Fibroblast of skin of right biceps (primary cell): ENCODE measurements around the gene TNPO3.

ENCODE experiments used
- DNase-seq: peaks from one replicate; pipeline ENCODE4 v3.0.0-alpha.2; 2013

TNPO3 gene

DNA sequence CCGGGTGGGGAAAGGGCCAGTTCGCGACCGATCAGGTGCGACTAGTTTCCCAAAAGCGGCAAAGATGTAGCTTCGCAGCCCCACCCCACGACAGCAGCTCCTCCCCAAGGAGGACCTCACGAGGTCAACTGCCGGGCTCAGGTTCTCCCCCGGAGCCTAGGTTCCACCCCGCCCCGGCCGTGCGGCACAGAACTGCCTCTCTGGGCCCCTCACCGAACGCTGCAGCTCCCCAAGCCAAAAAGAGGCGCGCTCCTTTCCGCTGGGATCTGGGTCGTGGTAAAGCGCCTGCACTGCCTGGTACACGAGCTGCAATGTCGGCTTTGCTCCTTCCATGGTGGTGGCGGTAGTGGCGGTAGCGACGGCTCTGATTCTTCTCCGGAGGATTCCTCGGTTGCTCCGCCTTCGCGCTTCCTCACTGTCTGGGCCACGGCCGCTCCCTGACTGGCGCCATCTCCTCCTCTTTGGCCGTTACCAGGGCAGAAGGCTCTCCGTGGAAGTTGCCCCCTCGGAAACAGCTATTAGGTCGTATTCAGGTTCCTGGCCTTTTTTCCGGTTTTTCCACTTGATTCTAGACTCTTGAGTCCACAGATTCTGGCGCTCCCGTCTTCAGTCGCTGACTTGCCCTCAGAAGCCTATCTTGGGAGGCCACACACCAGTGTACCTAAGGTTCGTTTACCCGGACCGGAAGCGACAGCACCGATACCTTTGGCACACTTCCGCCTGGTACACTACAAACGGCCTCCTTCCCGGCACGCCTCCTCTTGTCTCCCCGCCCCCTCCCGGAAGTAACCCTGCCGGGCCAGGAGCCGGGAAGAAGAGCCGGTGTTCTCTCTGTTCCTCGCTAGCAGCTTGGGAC, at the start of gene TNPO3:
Gene TNPO3, minus strand, starts transcription at position 674 of the 856 bp plus-strand sequence. Its CDS starts 341 bp downstream, at position 333.
- peak; percentile 93 for DNase-seq

DNA sequence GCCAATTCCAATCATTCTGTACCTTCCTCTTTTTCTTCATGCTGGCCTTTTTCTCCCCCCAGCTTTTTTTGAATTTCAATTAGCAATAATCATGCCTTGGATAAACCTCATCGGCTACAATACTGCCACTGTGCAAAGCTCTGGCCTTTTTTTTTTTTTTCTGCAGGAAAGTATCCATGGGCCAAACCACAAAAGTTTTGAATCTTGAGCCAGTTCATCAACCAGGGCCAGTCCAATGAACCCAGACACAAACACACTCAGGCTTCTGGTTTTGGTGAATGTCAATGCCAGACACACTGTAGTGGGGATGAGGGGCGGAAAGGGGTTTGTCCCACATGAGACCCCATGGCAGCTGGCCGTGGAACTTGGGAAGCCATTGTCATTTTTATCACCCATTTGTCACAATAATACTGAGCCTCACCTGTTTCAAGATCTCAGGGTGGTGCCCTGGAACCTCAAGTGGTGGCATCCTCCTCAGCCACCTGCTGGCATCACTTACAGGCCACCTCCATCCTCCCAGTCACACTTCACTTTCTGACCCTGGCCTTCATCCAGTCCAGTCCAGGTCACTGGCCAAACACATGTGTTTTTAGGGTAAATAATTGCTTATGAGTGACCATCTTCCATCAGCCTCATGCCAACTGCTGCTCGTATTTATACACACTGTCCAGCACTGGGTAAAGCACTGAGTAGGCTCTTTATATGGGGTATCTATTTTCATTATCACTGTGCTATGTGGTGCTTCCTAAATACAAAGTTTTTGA, 48.8 kb upstream of the TNPO3 start:
- no peak for DNase-seq

DNA sequence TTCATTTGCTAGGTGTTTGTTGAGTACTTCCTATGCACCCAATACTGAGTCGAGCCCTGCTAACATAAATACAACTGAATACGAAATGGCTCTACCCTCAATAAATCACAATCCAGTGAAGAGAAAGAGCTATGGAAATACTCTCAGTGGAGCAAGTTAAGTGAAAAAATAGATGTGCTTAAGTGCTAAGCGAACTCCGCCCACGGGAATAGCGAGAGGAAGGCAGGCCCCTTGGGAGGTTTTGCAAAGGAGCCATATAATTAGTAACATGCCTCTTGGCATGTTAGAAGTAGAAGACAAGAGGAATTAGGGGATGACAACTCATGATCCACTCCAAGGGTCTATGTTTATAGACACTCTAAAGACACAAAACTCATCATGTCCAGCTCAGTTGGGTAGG, 46.8 kb upstream of the TNPO3 start:
- DNase-seq: peak; percentile 32

DNA sequence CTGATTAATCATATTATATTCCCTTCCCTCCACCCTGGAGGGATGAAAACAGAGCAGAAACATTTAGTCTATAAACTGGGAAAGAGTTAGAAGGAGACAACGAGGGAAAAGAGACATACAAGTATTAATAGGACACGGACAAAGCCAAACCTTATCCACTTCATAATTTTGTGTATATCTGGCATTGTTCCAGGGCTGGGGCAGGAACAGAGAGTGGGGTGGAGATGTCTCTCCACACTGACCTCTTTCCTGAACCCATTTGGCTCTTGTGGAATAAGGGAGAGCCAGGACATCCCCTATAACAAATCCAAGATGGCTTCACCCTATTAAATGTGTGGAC, 45.9 kb upstream of the TNPO3 start:
- no peak for DNase-seq

DNA sequence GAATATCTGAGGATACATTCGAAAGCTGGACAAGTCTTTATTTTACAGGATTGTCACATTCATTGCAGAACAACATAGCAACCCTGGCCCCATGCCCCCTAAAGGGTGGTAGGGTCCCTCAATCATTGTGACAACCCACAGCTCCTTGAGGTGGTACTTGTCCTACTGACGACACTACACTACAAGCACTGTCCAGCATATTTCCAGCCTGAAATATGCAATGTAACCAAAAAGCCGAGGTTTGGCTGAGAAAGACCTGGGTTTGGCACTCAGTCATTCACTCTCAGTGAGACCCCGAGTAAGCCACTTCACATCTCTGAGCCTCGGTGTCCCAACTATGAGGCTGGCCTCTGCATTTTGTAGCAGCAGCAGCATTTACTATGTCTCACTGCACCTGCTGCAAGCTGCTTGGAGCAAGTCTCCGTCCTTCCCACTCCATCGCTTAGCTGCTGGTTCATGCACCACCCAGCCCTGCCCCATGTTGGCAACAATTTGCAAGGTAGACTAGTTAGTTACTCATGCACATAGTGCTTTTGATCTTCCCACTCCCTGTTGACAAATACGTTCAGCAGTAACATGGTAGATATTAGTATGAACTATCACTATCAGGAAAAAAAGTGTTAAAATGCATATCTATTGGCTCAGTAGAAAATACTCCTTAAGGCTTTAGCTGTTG, 43.6 kb upstream of the TNPO3 start:
- no peak for DNase-seq

DNA sequence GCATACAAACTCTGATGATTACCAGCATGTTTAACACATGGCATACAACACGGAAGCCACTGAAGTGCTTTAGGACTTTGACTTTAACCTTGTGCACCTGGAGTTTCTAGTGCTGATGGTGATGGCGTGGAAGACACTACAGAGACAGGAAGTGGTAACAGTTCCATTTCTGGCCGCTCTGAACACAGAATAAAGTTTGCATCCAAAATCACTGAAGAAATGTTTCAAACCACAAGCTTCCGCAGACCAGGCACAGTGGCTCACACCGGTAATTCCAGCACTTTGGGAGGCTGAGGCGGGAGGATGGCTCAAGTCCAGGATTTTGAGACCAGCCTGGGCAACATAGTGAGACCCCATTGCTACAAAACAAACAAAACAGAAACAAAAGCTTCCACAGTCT, 40.3 kb upstream of the TNPO3 start:
- no peak for DNase-seq

DNA sequence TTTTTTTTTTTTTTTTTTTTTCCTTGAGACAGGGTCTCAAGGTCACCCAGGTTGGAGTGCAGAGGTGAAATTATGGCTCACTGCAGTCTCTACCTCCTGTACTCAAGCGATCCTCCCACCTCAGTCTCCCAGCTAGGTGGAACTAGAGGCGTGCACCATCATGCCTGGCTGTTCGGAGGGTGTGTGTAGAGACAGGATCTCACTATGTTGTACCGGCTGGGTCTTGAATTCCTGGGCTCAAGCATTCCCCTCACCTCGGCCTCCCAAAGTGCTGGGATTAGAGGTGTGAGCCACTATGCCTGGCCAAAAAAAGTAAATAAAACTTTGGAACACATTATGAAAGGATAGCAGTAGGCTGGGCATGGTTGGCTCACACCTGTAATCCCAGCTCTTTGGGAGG, 39.6 kb upstream of the TNPO3 start:
- no peak for DNase-seq

DNA sequence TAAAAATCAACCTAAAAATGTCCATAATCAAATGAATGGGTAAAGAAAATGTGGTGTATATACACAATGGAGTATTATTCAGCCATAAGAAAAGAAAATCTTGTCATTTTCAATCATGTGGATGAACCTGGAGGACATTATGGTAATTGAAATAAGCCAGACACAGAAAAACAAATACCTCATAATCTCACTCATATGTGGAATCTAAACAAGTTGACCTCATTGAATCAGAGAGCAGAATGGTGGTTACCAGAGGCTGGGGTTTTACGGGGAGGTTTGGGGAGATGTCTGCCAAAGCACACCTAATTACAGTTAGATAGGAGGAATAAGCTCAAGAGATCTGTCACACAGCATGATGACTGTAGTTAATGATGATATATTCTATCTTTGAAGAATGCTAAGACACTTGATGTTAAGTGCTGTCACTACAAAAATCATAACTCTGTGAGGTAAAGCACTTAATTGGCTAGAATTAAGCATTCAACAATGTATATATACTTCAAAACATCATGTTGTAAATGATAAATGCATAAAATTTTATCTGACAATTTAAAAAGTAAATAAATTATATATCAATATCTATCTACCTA, 39.1 kb upstream of the TNPO3 start:
- DNase-seq: no peak

DNA sequence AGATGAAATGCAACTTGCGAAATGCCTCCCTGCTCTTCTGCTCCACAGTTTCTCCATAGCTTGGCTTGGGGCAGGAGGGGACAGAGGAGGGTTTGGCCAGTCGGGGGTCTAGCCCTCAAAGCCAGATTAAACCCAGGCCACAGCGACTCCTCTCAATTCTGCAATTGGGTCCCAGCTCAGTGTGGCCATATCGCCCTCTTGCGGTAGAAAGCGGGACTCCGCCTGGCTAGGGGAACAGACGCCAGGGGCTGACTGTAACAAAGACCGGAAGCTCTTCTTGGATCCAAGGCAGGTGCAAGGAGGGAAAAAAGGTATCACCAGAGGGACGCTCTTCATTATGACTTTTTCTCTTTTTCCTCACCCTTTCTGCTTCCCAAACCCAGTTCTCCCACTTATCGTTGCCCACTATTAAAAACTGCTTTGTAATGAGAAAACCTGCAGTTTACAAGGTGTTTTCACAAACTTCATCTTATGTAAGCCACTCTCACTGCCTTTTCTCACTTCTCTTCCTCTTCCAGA, 36.6 kb upstream of the TNPO3 start:
- peak; percentile 54 for DNase-seq

DNA sequence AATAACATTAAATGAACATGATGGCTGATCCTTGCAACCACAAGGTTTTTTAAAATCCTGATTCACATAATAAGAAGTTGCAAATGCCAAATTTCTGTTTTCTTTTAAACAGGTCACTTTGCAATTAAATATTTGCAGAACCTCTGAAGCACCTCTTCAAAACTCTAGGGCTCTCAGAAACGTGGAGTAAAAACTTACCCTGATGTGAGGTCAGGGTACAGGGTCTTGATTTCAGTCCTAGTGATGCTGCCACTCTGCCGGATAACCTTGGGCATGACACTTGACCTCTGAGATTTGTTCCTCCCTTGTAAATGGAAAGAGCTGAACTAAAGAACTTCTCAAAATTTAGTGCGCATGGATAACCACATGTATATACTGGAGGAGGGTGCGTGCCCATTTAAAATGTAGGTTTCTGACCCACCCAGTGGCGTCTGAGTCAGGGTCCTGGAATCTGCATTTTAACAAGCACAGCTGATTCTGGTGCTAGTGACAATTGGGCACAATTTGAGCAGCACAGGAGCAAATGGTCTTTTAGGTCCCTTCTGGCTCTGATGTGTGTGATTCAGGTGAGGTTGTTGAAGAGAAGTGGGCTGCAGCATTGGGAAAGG, 35.5 kb upstream of the TNPO3 start:
- DNase-seq: no peak

DNA sequence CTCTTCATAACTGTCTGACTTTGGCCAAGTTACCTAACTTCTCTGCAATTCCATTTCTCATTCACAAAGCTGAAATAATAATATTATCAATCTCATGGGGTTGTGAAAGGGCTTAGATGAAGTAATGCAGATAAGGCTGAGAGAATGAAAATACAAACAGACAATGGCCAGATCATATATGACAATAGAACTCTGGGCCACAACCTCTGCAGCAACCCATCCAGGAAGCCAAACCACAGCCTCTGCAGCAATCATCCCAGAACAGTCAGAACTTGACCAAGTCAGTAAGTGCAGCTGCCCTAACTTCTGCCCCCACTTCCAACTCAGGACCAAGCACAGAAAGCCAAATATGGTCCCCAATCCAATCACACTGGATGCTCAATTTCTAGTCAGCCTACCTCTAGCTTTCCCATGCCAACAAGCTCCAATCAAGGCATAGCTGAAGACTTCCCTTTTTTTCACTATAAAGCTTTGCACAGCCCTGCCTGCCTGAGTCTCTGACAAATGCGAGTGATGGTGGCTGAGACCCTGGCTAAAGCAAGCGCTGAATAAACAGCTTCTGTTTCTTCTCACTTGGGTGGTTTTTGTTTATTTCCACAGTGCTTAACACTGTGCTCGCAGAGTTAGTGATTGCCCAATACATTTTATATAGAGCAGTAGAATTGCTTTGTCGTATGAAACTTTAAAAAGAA, 34.8 kb upstream of the TNPO3 start:
- no peak for DNase-seq

DNA sequence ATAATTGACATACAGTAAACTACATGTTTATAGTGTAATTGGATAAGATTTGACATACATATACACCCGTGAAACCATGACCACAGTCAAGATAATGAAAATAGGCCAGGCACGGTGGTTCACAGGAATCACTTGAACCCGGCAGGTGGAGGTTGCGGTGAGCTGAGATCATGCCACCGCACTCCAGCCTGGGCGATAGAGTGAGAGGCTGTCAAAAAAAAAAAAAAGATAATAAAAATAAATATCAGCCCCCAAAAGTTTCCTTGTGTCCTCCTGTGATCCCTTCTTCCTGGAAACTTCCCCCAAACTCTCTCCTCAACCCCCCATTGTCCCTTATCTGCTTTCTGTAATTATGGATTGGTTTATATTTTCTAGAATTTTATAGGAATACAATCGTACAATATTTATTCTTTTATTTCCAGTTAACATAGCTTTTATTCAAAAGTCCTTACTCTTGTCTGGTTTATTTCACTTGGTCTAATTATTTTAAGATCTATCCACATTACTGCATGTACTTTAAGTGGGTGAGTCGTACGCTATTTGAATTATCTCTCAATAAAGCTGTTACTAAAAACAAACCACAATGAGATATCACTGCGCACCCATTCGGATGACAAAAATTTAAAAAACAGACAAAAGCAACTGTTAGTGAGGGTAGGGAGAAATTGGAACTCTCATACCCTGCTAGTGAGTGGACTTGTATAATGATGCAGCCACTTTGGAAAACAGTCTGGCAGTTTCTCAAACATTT, 30.1 kb upstream of the TNPO3 start:
- no peak for DNase-seq

DNA sequence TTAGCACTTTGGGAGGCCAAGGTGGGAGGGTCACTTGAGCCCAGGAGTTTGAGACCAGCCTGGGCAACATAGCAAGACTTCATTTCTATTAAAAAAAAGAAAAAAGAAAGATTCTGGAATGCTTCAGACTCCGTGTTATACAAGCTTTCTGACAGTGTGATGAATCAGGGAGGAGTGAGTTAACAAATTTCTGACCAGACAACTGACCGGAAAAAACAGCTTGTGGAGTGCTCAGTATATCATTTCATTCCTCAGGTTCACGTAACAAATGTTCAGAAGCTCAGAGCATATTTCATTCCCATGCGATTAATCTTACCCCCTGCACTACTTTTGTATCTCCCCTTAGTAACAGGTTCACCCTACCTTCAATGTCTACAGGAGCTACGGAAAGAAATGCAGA, 28.6 kb upstream of the TNPO3 start:
- no peak for DNase-seq

DNA sequence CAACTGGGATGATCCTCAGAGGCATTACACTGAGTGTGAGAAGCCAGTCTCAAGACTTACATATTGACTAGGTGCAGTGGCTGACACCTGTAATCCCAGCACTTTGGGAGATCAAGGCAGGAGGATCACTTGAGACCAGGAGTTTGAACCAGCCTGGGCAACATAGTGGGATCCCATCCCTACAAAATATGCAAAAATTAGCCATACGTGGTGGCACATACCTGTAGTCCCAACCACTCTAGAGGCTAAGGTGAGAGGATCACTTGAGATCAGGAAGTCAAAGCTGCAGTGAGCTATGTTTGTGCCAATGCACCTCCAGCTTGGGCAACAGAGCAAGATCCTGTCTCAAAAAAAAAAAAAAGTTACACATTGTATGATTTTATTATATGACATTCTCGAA, 23.5 kb upstream of the TNPO3 start:
- no peak for DNase-seq

DNA sequence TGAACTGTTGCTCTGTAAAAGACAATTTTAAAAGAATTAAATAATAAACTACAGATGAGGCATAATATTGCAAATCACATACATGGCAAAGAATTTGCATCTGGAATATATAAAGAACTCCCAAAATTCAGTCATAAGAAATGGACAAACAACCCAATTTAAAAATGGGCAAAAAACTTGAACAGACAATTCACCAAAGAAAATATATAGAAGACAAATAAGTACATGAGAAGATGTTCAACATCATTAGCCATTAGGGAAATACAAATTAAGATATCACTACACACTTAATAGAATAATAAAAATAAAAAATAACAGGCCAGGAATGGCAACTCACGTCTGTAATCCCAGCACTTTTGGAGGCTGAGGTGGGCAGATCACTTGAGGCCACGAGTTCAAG, 22.0 kb upstream of the TNPO3 start:
- no peak for DNase-seq

DNA sequence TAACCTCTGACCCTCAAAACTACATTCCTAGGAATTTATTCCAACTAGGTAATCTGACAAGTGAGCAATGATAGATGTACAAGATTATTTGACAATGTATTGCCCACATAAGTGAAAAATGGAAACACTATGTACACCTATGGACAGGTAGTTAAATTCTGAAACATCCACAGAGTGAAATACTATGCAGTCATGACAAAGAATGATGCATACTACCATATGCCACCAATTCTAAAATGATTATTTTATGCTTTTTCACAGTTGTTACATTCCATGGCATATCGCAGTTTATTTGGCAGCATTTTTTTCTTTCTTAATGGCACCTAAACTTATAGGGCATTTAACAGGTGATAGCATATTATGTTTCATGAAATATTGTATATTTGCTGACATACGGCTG, 20.1 kb upstream of the TNPO3 start:
- DNase-seq: no peak

DNA sequence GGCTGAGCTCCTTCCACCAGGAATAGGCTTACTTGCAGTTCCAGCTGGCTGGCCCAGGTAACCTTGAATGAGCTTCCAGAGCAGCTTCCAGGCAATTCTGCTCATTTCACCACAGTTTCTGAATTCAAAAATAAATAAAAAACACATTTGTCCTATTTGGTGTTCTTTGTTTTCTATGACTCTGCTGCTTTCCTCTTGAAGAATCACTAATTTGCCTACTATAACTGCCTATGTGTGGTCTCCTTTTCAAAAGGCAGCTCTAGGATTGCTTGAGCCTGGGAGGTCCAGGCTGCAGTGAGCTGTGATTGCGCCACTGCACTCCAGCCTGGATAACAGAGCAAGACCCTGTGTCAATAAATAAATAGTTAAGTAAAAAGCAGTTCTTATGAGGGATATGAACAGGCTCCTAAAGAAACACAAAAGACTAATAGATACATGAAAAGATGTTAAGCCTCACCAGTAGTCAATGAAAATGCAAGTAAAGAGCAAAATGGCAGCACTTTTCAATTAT, 19.5 kb upstream of the TNPO3 start:
- no peak for DNase-seq

DNA sequence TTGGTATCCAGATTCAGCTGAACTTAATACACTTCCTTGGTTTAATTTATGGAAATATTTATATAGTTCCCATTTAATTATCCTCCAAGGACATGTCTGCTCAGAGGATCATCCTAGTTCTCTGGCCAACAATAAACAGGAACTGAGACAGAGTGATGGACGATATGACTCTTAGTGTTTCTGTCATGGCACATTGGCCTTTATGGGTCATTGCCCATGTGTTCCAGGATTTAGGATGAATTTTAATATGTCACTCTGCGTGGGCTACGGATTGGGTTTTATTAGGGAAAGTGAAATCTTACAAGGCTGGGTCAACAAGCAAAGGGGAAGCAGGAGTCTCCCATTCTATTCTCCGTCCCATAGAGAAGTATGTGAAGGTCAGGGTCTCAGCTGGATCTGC, 18.8 kb upstream of the TNPO3 start:
- no peak for DNase-seq

DNA sequence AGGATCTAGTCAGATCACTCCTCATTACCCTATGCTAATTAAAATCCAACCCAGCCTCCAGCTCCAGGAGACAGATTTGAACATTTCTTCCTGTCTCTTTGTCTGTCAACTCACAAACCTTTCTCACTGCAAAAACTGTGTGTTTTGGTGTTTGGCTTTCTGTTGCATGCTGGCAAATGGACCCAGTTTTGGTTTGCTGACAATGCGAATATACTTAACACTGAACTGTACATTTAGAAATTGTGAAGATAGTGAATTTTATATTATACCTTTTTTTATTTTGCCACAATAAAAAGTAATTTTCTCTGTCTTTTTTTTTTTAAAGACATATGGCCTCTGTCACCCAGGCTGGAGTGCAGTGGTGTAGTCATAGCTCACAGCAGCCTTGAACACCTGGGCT, 18.3 kb upstream of the TNPO3 start:
- DNase-seq: no peak

DNA sequence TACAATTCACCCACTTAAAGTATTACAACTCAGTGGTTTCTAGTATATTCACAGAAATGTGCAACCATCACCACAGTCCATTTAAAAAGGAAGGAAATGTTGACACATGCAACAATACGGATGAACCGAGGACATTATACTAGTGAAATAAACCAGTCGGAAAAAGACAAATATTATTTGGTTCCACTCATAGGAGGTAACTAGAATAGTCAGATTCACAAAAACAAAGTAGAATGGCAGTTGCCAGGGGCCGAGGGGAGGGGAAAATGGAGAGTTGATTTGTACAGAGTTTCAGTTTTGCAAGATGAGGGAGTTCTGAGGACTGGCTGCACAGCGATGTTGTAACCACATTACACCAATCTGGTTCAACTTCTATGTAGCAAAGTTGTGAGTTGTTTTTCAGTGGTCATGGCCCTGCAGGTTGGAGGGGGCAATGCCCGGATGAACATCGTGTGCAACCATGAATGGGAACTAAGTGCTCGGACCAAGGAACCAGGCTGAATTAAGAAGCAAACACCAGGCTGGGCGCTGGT, 17.6 kb upstream of the TNPO3 start:
- no peak for DNase-seq

DNA sequence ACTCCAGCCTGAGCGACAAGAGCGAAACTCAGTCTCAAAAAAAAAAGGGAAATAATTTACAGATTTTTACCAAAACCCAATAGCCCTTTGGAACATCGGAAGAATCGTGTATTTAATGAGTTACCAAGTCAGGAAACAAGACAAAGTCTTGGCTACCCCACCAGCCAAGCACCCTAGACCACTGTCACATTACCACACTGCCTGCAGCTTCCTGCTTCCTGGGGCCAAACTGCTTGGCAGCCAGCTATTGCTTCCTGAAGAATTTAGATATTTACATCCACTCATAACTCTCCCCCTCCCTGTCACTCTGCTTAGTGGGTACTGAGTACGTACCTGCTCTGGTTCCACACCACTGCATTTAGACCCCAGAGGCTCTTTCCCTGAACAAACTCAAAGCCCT, 14.1 kb upstream of the TNPO3 start:
- no peak for DNase-seq
